Spleen (tissue), 11 donors: ENCODE results near the gene ATP5F1A. TPM values are rescaled to one million over a fixed set of nuclear protein-coding genes. Genes with fewer than 3 reads are reported as not detected.

Experiments used
- DNase-seq: peaks from one replicate; pipeline ENCODE4 v3.0.0-alpha.2; 2020
- H3K27ac ChIP-seq, 8 donors: fragments of 200-600 bp; sonication (generic) in 7 of 8; 1 replicate in 4 of 8; 2 replicates in 4 of 8; pipeline versions ENCODE4 v1.5.0 to v1.8.0; 2016 to 2021; ENCODE audit warnings: inconsistent platforms in 4 of 8, mild to moderate bottlenecking in 4 of 8, moderate library complexity in 1 of 8
- H3K27me3 ChIP-seq, 7 donors: fragments of 200-600 bp; sonication (generic) in 6 of 7; replicated peaks in 1 of 7; 1 replicate in 4 of 7; 2 replicates in 3 of 7; pipeline versions ENCODE4 v1.5.0 to v1.8.0; 2016 to 2021; ENCODE audit warnings: inconsistent platforms in 3 of 7, mild to moderate bottlenecking in 1 of 7
- H3K36me3 ChIP-seq, 6 donors: fragments of 200-600 bp; sonication (generic) in 5 of 6; 1 replicate in 4 of 6; 2 replicates in 2 of 6; pipeline versions ENCODE4 v1.5.0 to v1.8.0; 2016 to 2021; ENCODE audit warnings: inconsistent platforms in 2 of 6
- H3K4me1 ChIP-seq, 6 donors: fragments of 200-600 bp; sonication (generic) in 5 of 6; 1 replicate in 3 of 6; 2 replicates in 3 of 6; pipeline versions ENCODE4 v1.5.0 to v1.8.0; 2016 to 2021; ENCODE audit warnings: inconsistent platforms in 3 of 6
- H3K4me3 ChIP-seq, 8 donors: fragments of 200-600 bp; sonication (generic) in 7 of 8; 1 replicate in 4 of 8; 2 replicates in 4 of 8; pipeline versions ENCODE4 v1.5.0 to v1.8.0; 2016 to 2021; ENCODE audit warnings: inconsistent platforms in 4 of 8, mild to moderate bottlenecking in 4 of 8, moderate library complexity in 2 of 8
- H3K9me3 ChIP-seq, 8 donors: fragments of 200-600 bp; sonication (generic) in 7 of 8; 1 replicate in 4 of 8; 2 replicates in 4 of 8; pipeline versions ENCODE4 v1.5.0 to v1.8.0; 2016 to 2021; ENCODE audit warnings: inconsistent platforms in 4 of 8
- CTCF ChIP-seq, 11 experiments: fragments of 200-600 bp in 7 of 11; fragments of 450-650 bp in 4 of 11; sonication (generic) in 4 of 11; IDR thresholded peaks in 8 of 11; conservative IDR thresholded peaks in 3 of 11; 1 replicate in 7 of 11; 2 replicates in 4 of 11; pipeline versions ENCODE4 v1.4.0 to v1.8.0; 2016 to 2021; ENCODE audit warnings: antibody characterized with exemption in 11 of 11, inconsistent platforms in 4 of 11, mild to moderate bottlenecking in 1 of 11
- POLR2A ChIP-seq, 3 donors: fragments of 450-650 bp; IDR thresholded peaks; one replicate each; pipeline ENCODE4 v1.5.1; 2017; ENCODE audit warnings: antibody characterized with exemption in 3 of 3, mild to moderate bottlenecking in 1 of 3
- POLR2AphosphoS5 ChIP-seq, 3 donors: sonication (generic); formaldehyde crosslinking; IDR thresholded peaks; one replicate each; pipeline ENCODE4 v1.5.1; 2017; ENCODE audit warnings: antibody characterized with exemption in 3 of 3
- WGBS, 5 donors: extraction: QIAGEN DNeasy Blood & Tissue Kit in 3 of 5; methylation state at CpG; one replicate each; pipeline versions ENCODE4 v1.1.5 to v1.1.7; 2013 to 2018; 5-methylcytosine and 5-hydroxymethylcytosine counted together
- intact Hi-C: fragments of 100-400 bp; cut with DNase I; formaldehyde crosslinking; loops from one replicate; pipeline ENCODE4 v1.15.0; 2023; ENCODE audit warnings: low total_unique reads
- polyA plus RNA-seq, 3 donors: library from polyadenylated mRNA; stranded (reverse); fragments of 200-250 nt; gene quantifications; one replicate each; pipeline ENCODE4 v1.2.1, GENCODE V29; 2013
- total RNA-seq, 7 donors: library from RNA; depleted of rRNA in 3 of 7; stranded (reverse); fragments of >200 nt in 3 of 7; fragmentation: NEBNext Ultra II Directional in 4 of 7; extraction: Animal tissue kit (Norgen Biotek cat#: 25700) in 4 of 7; gene quantifications; one replicate each; pipeline versions ENCODE4 v1.1.0 to v1.2.1, GENCODE V29; 2016 to 2021
- donor health status: healthy with polysubstance abuse.
- donor health status: DM: no; HTN: no; CAD: no; lungs with moderate emphysema.
- donor health status: DM: no; HTN: no; CAD: no.
- donor health status: Bipolar disorder and iron deficiency.
- donor health status: healthy.
- donor health status: DM: no; HTN: no; CAD: no.
- donor health status: DM: yes; HTN: yes; CAD: no.

Gene ATP5F1A
- total and polyA plus RNA-seq, 10 donors: 188 to 364 (median 269) TPM

DNA sequence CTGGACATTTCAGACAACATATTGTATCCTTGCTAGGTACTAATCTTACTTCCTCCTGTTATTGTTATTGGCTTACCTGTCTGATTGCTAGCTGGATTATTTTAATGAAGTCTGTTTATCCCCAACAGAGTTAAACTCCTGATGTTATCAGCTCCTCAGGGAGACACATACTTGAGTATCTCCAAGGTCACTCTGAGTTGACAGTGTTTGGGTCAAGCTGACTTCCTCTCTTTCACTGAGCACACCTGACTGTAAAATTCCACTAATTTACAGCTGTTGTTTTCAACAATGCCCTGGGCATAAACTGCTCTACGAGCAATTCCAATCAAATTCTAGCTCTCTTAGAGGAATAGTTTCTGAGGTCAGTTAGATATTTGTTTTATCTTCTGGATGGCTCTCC is 15.7 kb upstream of the ATP5F1A start:
- 77 to 100% (median 91%) methylated on average over 1 of the region's 1 CpG for WGBS, 5 donors

DNA sequence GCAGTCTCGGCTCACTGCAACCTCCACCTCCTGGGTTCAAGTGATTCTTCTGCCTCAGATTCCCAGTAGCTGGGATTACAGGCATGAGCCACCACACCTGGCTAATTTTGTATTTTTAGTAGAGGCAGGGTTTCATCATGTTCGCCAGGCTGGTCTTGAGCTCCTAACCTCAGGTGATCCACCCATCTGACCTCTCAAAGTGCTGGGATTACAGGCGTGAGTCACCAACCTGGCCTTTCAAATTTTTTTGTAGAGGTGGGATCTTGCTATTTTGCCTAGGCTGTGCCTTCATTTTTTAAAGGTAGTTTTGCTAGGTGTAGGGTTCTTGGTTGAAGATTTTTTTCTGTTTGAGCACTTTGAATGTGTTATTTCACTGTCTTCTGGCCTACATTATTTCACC is 12.3 kb upstream of the ATP5F1A start:
- Histone ChIP-seq H3K9me3 (no peaks in the 10 kb centered on the region), H3K36me3 (peaks cover 0 to 84% (median 16%) of the 10 kb centered on the region in 6 donors), H3K27ac (no peak overlapping the region), H3K4me1 (peaks cover 0 to 26% (median 6%) of the 10 kb centered on the region in 6 donors), H3K4me3 (no peak overlapping the region), H3K27me3 (no peaks in the 10 kb centered on the region)
- WGBS, 5 donors: 96 to 100% (median 98%) methylated on average over 3 of the region's 3 CpGs
- intact Hi-C loops: no loop called here
- DNase-seq: no peak
- TF ChIP-seq POLR2AphosphoS5 (IDR thresholded peaks at IDR 0.05) (no peak), POLR2A (IDR thresholded peaks at IDR 0.05) (no peak), CTCF (IDR thresholded peaks at IDR 0.05 in 8 of 11, conservative IDR thresholded peaks at IDR 0.05 in 3 of 11) (no peak)

More for the DNA sequence above, 15.7 kb upstream of the ATP5F1A start:
- H3K27me3 ChIP-seq: no peaks in the 10 kb centered on the region
- intact Hi-C loops: no loop called here
- H3K9me3 ChIP-seq: no peaks in the 10 kb centered on the region
- peaks cover 0 to 80% (median 16%) of the 10 kb centered on the region in 6 donors for H3K36me3 ChIP-seq
- TF ChIP-seq POLR2A (IDR thresholded peaks at IDR 0.05): no peak
- TF ChIP-seq POLR2AphosphoS5 (IDR thresholded peaks at IDR 0.05): no peak
- TF ChIP-seq CTCF (IDR thresholded peaks at IDR 0.05 in 8 of 11, conservative IDR thresholded peaks at IDR 0.05 in 3 of 11): no peak
- H3K4me1 ChIP-seq: no peaks in the 10 kb centered on the region
- DNase-seq: no peak
- H3K27ac ChIP-seq: no peak overlapping the region
- H3K4me3 ChIP-seq: no peak overlapping the region

DNA sequence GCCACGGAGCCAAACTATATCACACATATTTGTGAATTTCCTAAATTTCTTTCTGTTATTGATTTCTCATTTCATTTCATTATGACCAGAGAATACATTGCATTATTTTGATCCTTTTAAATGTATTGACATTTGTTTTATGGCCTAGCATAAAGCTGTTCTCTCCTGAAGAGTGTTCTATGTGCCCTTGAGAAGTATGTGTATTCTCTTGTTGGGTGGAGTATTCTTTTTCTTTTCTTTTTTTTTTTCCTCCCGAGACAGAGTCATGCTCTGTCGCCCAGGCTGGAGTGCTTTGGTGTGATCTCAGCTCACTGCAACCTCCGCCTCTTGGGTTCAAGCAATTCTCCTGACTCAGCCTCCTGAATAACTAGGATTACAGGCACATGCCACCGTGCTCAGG is 11.3 kb upstream of the ATP5F1A start:
- TF ChIP-seq POLR2AphosphoS5 (IDR thresholded peaks at IDR 0.05) (no peak), POLR2A (IDR thresholded peaks at IDR 0.05) (no peak), CTCF (IDR thresholded peaks at IDR 0.05 in 8 of 11, conservative IDR thresholded peaks at IDR 0.05 in 3 of 11) (no peak)
- Histone ChIP-seq H3K27ac (no peak overlapping the region), H3K4me1 (peaks cover 6 to 35% (median 14%) of the 10 kb centered on the region in 6 donors), H3K4me3 (no peak overlapping the region), H3K27me3 (no peaks in the 10 kb centered on the region), H3K9me3 (no peaks in the 10 kb centered on the region), H3K36me3 (peaks cover 0 to 74% (median 11%) of the 10 kb centered on the region in 6 donors)
- no peak for DNase-seq
- 91 to 97% (median 95%) methylated on average over 5 of the region's 5 CpGs for WGBS, 5 donors
- intact Hi-C loops: no loop called here

GRCh38 chr18:46104128-46104911 is 6.2 kb upstream of the ATP5F1A start, which contains the start of gene HAUS1:
TSS of gene HAUS1 (plus strand) at chr18:46104385. CDS start at chr18:46104412, 27 bp downstream.
- Histone ChIP-seq H3K27ac (peak within 1 kb of the TSS; percentile 62 to 92 (median 86)), H3K36me3 (peaks cover 0 to 36% (median 4%) of the 10 kb centered on the region in 6 donors), H3K27me3 (no peaks in the 10 kb centered on the region), H3K9me3 (no peaks in the 10 kb centered on the region), H3K4me3 (peak within 1 kb of the TSS; percentile 59 to 95 (median 86)), H3K4me1 (peaks cover 6 to 42% (median 21%) of the 10 kb centered on the region in 6 donors)
- peak; percentile 81 to 87 (median 86) for TF ChIP-seq POLR2AphosphoS5 (IDR thresholded peaks at IDR 0.05)
- peak in 1 of 3 donors; percentile 22 for TF ChIP-seq POLR2A (IDR thresholded peaks at IDR 0.05)
- peak in 1 of 11 experiments; percentile 27 for TF ChIP-seq CTCF (IDR thresholded peaks at IDR 0.05 in 8 of 11, conservative IDR thresholded peaks at IDR 0.05 in 3 of 11)
- WGBS, 5 donors: 0 to 1% (median 0%) methylated on average over 54 to 57 of the region's 57 CpGs
- peak; percentile 97 for DNase-seq
- intact Hi-C loops: no loop called here
